Measurements from ENCODE around the gene ATXN7L1.

DNA sequence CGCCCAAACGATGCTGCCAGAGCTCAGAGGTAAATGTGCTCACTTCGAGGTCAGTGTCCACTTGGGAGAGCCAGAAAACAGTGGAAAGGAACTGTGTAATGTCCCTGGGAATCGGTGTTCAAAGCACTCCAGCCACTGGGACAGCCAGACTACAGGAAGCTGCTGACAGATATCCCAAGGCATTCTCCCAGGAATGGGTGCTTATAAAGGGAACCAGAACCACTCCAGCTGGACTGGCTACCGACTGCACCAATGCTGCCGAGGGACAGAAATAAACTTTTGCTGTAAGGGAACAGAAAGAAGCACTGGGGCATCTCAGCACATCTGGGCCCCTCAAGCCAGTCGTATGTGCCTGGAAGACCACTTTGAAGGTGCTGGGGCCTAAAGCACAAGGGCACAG lies 76.7 kb downstream of the ATXN7L1 start:
- TF ChIP-seq, protein P1, sequence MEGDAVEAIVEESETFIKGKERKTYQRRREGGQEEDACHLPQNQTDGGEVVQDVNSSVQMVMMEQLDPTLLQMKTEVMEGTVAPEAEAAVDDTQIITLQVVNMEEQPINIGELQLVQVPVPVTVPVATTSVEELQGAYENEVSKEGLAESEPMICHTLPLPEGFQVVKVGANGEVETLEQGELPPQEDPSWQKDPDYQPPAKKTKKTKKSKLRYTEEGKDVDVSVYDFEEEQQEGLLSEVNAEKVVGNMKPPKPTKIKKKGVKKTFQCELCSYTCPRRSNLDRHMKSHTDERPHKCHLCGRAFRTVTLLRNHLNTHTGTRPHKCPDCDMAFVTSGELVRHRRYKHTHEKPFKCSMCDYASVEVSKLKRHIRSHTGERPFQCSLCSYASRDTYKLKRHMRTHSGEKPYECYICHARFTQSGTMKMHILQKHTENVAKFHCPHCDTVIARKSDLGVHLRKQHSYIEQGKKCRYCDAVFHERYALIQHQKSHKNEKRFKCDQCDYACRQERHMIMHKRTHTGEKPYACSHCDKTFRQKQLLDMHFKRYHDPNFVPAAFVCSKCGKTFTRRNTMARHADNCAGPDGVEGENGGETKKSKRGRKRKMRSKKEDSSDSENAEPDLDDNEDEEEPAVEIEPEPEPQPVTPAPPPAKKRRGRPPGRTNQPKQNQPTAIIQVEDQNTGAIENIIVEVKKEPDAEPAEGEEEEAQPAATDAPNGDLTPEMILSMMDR (IDR thresholded peaks at IDR 0.05) = no peak
- no peak for TF ChIP-seq POLR2AphosphoS5 (IDR thresholded peaks at IDR 0.05)
